DND-41 (cell line): ENCODE results near the gene IL4I1.

Experiments used
- CTCF ChIP-seq: IDR thresholded peaks from 2 replicates; pipeline ENCODE4 v1.5.1; 2012; ENCODE audit warnings: borderline replicate concordance, low read length, moderate library complexity, mild to moderate bottlenecking; ENCODE audit not compliant: poor library complexity, severe bottlenecking; ENCODE audit errors: extremely low read depth
- EZH2 ChIP-seq: IDR thresholded peaks from 3 replicates; pipeline ENCODE4 v1.6.1; 2012; ENCODE audit warnings: borderline replicate concordance, low read depth, mild to moderate bottlenecking, moderate library complexity, low read length, inconsistent platforms; ENCODE audit not compliant: severe bottlenecking

GRCh38 chr19:49920624-49921363, 24.1 kb upstream of the IL4I1 start:
- TF ChIP-seq CTCF (no peak), EZH2 (no peak)
